GM20000 (cell line): Measurements from ENCODE around the gene ZBTB14.

Experiments used
- DNase-seq: peaks from one replicate; pipeline ENCODE4 v3.0.0; 2012; ENCODE audit warnings: low spot score
- CTCF ChIP-seq: IDR thresholded peaks from 2 replicates; pipeline ENCODE4 v1.5.1; 2012; ENCODE audit warnings: mild to moderate bottlenecking, control low read depth; ENCODE audit errors: extremely low read depth, missing control alignments

ZBTB14 gene

GRCh38 chr18:5309888-5310470, 14.5 kb upstream of the ZBTB14 start:
- peak; percentile 37 for DNase-seq
- no peak for TF ChIP-seq CTCF

GRCh38 chr18:5305835-5306234, 10.3 kb upstream of the ZBTB14 start:
- DNase-seq, result no peak
- no peak for TF ChIP-seq CTCF

- DNase-seq, result no peak
- TF ChIP-seq CTCF, result no peak
Measured at GRCh38 chr18:5304232-5304631, 8.7 kb upstream of the ZBTB14 start.

GRCh38 chr18:5303636-5304035, 8.1 kb upstream of the ZBTB14 start:
- TF ChIP-seq CTCF, result no peak
- no peak for DNase-seq

- no peak for TF ChIP-seq CTCF
- DNase-seq, result no peak
Measured at GRCh38 chr18:5302606-5303005, 7.1 kb upstream of the ZBTB14 start.

GRCh38 chr18:5300476-5301010, 5.0 kb upstream of the ZBTB14 start:
- no peak for TF ChIP-seq CTCF
- no peak for DNase-seq

GRCh38 chr18:5298156-5298852, 2.8 kb upstream of the ZBTB14 start:
- no peak for DNase-seq

More at GRCh38 chr18:5298156-5298852, 2.8 kb upstream of the ZBTB14 start:
- TF ChIP-seq CTCF, result no peak
